ENCODE data around the gene PLB1. TPM values are rescaled to one million over a fixed set of nuclear protein-coding genes. Genes with fewer than 3 reads are reported as not detected.

Gene PLB1
- total RNA-seq, 1 experiment from 2014 or later, result 0.40 TPM

GRCh38 chr2:28674713-28675068 lies 178.8 kb downstream of the PLB1 start:
- CTCF ChIA-PET, result no interaction called here
- Histone ChIP-seq H3K9me2 (replicated peaks; ENCODE audit: low read length) (no peaks in the 10 kb centered on the region), H4K20me1 (ENCODE audit: low read length) (no peaks in the 10 kb centered on the region), H3K4me2 (ENCODE audit: low read length) (no peak overlapping the region), H3K4me3 (ENCODE audit: low read length) (no peak overlapping the region), H3K9me3 (ENCODE audit: low read length) (no peaks in the 10 kb centered on the region), H3F3A (ENCODE audit: low read length, unreplicated experiment) (no peaks in the 10 kb centered on the region), H3K79me2 (ENCODE audit: low read length) (no peaks in the 10 kb centered on the region), H3K9ac (ENCODE audit: low read length) (no peak overlapping the region), H2AFZ (ENCODE audit: low read length) (no peak overlapping the region), H3K27ac (ENCODE audit: low read length) (no peak overlapping the region), H3K36me3 (ENCODE audit: low read depth, low read length) (no peaks in the 10 kb centered on the region), H3K27me3 (ENCODE audit: low read length) (no peaks in the 10 kb centered on the region), H3K4me1 (ENCODE audit: insufficient read depth, low read length) (no peaks in the 10 kb centered on the region)
- TF ChIP-seq, protein P1, sequence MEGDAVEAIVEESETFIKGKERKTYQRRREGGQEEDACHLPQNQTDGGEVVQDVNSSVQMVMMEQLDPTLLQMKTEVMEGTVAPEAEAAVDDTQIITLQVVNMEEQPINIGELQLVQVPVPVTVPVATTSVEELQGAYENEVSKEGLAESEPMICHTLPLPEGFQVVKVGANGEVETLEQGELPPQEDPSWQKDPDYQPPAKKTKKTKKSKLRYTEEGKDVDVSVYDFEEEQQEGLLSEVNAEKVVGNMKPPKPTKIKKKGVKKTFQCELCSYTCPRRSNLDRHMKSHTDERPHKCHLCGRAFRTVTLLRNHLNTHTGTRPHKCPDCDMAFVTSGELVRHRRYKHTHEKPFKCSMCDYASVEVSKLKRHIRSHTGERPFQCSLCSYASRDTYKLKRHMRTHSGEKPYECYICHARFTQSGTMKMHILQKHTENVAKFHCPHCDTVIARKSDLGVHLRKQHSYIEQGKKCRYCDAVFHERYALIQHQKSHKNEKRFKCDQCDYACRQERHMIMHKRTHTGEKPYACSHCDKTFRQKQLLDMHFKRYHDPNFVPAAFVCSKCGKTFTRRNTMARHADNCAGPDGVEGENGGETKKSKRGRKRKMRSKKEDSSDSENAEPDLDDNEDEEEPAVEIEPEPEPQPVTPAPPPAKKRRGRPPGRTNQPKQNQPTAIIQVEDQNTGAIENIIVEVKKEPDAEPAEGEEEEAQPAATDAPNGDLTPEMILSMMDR (conservative IDR thresholded peaks at IDR 0.05; ENCODE audit: low read depth, low read length), result no peak
- TF ChIP-seq EZH2phosphoT487 (IDR thresholded peaks at IDR 0.05; ENCODE audit: borderline replicate concordance, low read length) (no peak), EZH2 (IDR thresholded peaks at IDR 0.05; ENCODE audit: low read length, unreplicated experiment) (no peak)
- POLR2A ChIA-PET (ENCODE audit: unreplicated experiment), result no interaction called here
- intact Hi-C loops (cut with micrococcal nuclease), result no loop called here
- ATAC-seq (no peak), DNase-seq (no peak)
- no TSS peak for BruUV-seq (replicated peaks)

DNA sequence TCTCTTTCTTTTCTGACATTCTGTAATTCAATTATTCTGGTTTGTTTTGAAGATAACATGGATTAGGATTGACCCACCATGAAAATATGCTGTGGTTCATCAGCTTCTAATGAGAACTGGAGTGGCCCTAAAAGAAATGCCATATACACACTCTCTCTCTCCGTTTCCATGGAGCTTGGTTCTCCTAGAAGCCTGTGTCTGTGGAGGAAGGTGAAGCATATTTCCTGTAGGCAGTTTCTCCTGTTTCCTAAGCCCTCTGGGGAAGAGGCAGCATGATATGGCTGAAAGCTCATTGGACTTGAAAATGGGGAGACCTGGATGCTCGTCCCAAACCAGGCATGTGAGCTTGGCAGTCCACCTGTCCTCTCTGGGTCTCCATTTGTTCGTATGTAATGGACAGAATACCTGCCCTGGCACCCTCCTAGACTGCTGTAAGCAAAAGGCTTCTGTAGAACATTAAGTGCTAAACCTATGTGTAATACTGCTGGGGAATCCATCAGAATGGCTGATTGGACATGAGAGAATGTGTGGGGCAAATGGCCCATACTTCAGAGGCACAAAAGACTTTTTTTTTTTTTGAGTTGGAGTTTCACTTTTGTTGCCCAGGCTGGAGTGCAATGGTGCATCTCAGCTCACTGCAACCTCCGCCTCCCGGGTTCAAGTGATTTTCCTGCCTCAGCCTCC lies 180.4 kb downstream of the PLB1 start:
- Histone ChIP-seq H3K9ac (ENCODE audit: low read length) (no peak overlapping the region), H3K79me2 (ENCODE audit: low read length) (no peaks in the 10 kb centered on the region), H4K20me1 (ENCODE audit: low read length) (no peaks in the 10 kb centered on the region), H3K9me3 (ENCODE audit: low read length) (no peaks in the 10 kb centered on the region), H3K4me3 (ENCODE audit: low read length) (no peak overlapping the region), H3K4me2 (ENCODE audit: low read length) (no peak overlapping the region), H3K36me3 (ENCODE audit: low read depth, low read length) (no peaks in the 10 kb centered on the region), H3K27ac (ENCODE audit: low read length) (no peak overlapping the region), H3F3A (ENCODE audit: low read length, unreplicated experiment) (no peaks in the 10 kb centered on the region), H3K27me3 (ENCODE audit: low read length) (no peaks in the 10 kb centered on the region), H2AFZ (ENCODE audit: low read length) (no peak overlapping the region), H3K4me1 (ENCODE audit: insufficient read depth, low read length) (peaks cover 2% of the 10 kb centered on the region; the same call in 1 of the 2 replicates), H3K9me2 (replicated peaks; ENCODE audit: low read length) (no peaks in the 10 kb centered on the region)
- TF ChIP-seq, protein P1 (conservative IDR thresholded peaks at IDR 0.05; ENCODE audit: low read depth, low read length), result no peak
- TF ChIP-seq EZH2phosphoT487 (IDR thresholded peaks at IDR 0.05; ENCODE audit: borderline replicate concordance, low read length) (no peak), EZH2 (IDR thresholded peaks at IDR 0.05; ENCODE audit: low read length, unreplicated experiment) (no peak)
- POLR2A ChIA-PET (ENCODE audit: unreplicated experiment), result no interaction called here
- DNase-seq (no peak), ATAC-seq (no peak)
- CTCF ChIA-PET, result no interaction called here
- intact Hi-C loops (cut with micrococcal nuclease), result no loop called here
- no TSS peak for BruUV-seq (replicated peaks)

- CTCF ChIA-PET, result no interaction called here
- no TSS peak for BruUV-seq (replicated peaks)
- intact Hi-C loops (cut with micrococcal nuclease), result no loop called here
Measured at GRCh38 chr2:28678175-28678855, 182.5 kb downstream of the PLB1 start.

More at GRCh38 chr2:28678175-28678855, 182.5 kb downstream of the PLB1 start:
- DNase-seq (no peak), ATAC-seq (no peak)
- no peak overlapping the region for H3K4me3 ChIP-seq (ENCODE audit: low read length)
- H3K9me2 ChIP-seq (replicated peaks; ENCODE audit: low read length), result no peaks in the 10 kb centered on the region
- no peak overlapping the region for H3K9ac ChIP-seq (ENCODE audit: low read length)
- peaks cover 6% of the 10 kb centered on the region; the same call in 1 of the 2 replicates for H3K4me1 ChIP-seq (ENCODE audit: insufficient read depth, low read length)
- no peaks in the 10 kb centered on the region for H3F3A ChIP-seq (ENCODE audit: low read length, unreplicated experiment)
- H3K36me3 ChIP-seq (ENCODE audit: low read depth, low read length), result no peaks in the 10 kb centered on the region
- no peak overlapping the region for H3K4me2 ChIP-seq (ENCODE audit: low read length)
- POLR2A ChIA-PET (ENCODE audit: unreplicated experiment), result no interaction called here
- H3K27me3 ChIP-seq (ENCODE audit: low read length), result no peaks in the 10 kb centered on the region
- H3K9me3 ChIP-seq (ENCODE audit: low read length), result no peaks in the 10 kb centered on the region
- H4K20me1 ChIP-seq (ENCODE audit: low read length), result no peaks in the 10 kb centered on the region
- no peaks in the 10 kb centered on the region for H3K79me2 ChIP-seq (ENCODE audit: low read length)
- H2AFZ ChIP-seq (ENCODE audit: low read length), result no peak overlapping the region
- H3K27ac ChIP-seq (ENCODE audit: low read length), result no peak overlapping the region
- TF ChIP-seq, protein P1 (conservative IDR thresholded peaks at IDR 0.05; ENCODE audit: low read depth, low read length), result no peak
